Right ventricle myocardium inferior (tissue), 1 donor: ENCODE results near the gene CCDC7. TPM values are rescaled to one million over a fixed set of nuclear protein-coding genes. Genes with fewer than 3 reads are reported as not detected.
"Not testable (repeated sequence)": the region's sequence is repeated elsewhere in the genome, so short reads cannot be mapped to it uniquely, and the experiment has no call there.

ENCODE experiments used
- ATAC-seq: fragments of 200-7000 bp; cut with Tn5 transposase; one replicate; pipeline ENCODE4 v1.9.1; 2020; ENCODE audit warnings: mild to moderate bottlenecking, moderate library complexity
- DNase-seq: peaks from one replicate; pipeline ENCODE4 v3.0.0; 2021; ENCODE audit errors: missing footprints
- intact Hi-C: fragments of 100-400 bp; cut with DNase I; formaldehyde crosslinking; loops from one replicate; pipeline ENCODE4 v1.11.0; 2022
- long read RNA-seq: library from polyadenylated mRNA; unstranded; transcript quantifications from one replicate; pipeline ENCODE4 v2.0.0, GENCODE V29; 2021
- total RNA-seq: library from RNA; stranded (reverse); fragmentation: NEBNext Ultra II Directional; extraction: Animal tissue kit (Norgen Biotek cat#: 25700); gene quantifications from one replicate; pipeline ENCODE4 v1.2.1, GENCODE V29; 2021
- donor health status: DM: no; HTN: yes; CAD: no; lungs with severe emphysema.

Gene CCDC7
- total RNA-seq: 22.2 TPM
- long read RNA-seq, partial matches to known transcripts: 0 of 1 reads
- long read RNA-seq, other reads (novel, unspliced or antisense): 1 of 1 reads

GRCh38 chr10:32445740-32446535 lies at the start of gene CCDC7:
Gene CCDC7 (plus strand): TSS chr10:32446140. CDS start chr10:32451643, 5,503 bp downstream.
- intact Hi-C loops: loop anchor here (2.0 to 10.0 kb wide), 2 partner anchors 67 to 191 kb away; no protein-coding TSS in a partner anchor
- ATAC-seq (peak; percentile 99), DNase-seq (peak; percentile 93)

GRCh38 chr10:32397163-32397562 lies 48.8 kb upstream of the CCDC7 start:
- DNase-seq, intact Hi-C loops, ATAC-seq: not testable (repeated sequence)

- intact Hi-C loops, DNase-seq, ATAC-seq: not testable (repeated sequence)
These were observed 46.2 kb upstream of the CCDC7 start for GRCh38 chr10:32399720-32400119.

GRCh38 chr10:32400961-32401360 lies 45.0 kb upstream of the CCDC7 start:
- DNase-seq (no peak), ATAC-seq (no peak)
- intact Hi-C loops: no loop called here

- intact Hi-C loops: no loop called here
- DNase-seq (no peak), ATAC-seq (no peak)
These were observed 43.4 kb upstream of the CCDC7 start for GRCh38 chr10:32402499-32402898.

- intact Hi-C loops: no loop called here
- DNase-seq (no peak), ATAC-seq (no peak)
These were observed 42.8 kb upstream of the CCDC7 start for GRCh38 chr10:32403091-32403490.

- intact Hi-C loops: no loop called here
- ATAC-seq: peak; percentile 77
- no peak for DNase-seq
These were observed 37.2 kb upstream of the CCDC7 start for GRCh38 chr10:32408690-32409089.

- DNase-seq: no peak
These were observed 36.2 kb upstream of the CCDC7 start for GRCh38 chr10:32409741-32410140.

GRCh38 chr10:32410569-32410968 lies 35.4 kb upstream of the CCDC7 start:
- ATAC-seq (no peak), DNase-seq (no peak)
- intact Hi-C loops: no loop called here

More at GRCh38 chr10:32409741-32410140, 36.2 kb upstream of the CCDC7 start:
- no peak for ATAC-seq
- intact Hi-C loops: no loop called here

GRCh38 chr10:32411797-32412498 lies 34.0 kb upstream of the CCDC7 start:
- DNase-seq: no peak

GRCh38 chr10:32412499-32412853 lies 33.5 kb upstream of the CCDC7 start:
- intact Hi-C loops: no loop called here
- ATAC-seq (no peak), DNase-seq (no peak)

More at GRCh38 chr10:32411797-32412498, 34.0 kb upstream of the CCDC7 start:
- intact Hi-C loops: no loop called here
- ATAC-seq: no peak

GRCh38 chr10:32413513-32413912 lies 32.4 kb upstream of the CCDC7 start:
- ATAC-seq (no peak), DNase-seq (no peak)
- intact Hi-C loops: no loop called here

GRCh38 chr10:32415361-32415760 lies 30.6 kb upstream of the CCDC7 start:
- ATAC-seq (no peak), DNase-seq (no peak)
- intact Hi-C loops: no loop called here

GRCh38 chr10:32417911-32418547 lies 27.9 kb upstream of the CCDC7 start:
- peak; percentile 62 for ATAC-seq
- intact Hi-C loops: no loop called here

GRCh38 chr10:32418572-32418971 lies 27.4 kb upstream of the CCDC7 start:
- ATAC-seq (no peak), DNase-seq (no peak)
- intact Hi-C loops: no loop called here

More at GRCh38 chr10:32417911-32418547, 27.9 kb upstream of the CCDC7 start:
- no peak for DNase-seq

- DNase-seq (no peak), ATAC-seq (no peak)
- intact Hi-C loops: no loop called here
These were observed 26.3 kb upstream of the CCDC7 start for GRCh38 chr10:32419615-32420014.

- intact Hi-C loops: no loop called here
- ATAC-seq: no peak
These were observed 19.8 kb upstream of the CCDC7 start for GRCh38 chr10:32426186-32426585.

GRCh38 chr10:32433542-32433941 lies 12.4 kb upstream of the CCDC7 start:
- no peak for ATAC-seq
- intact Hi-C loops: no loop called here
- no peak for DNase-seq

More at GRCh38 chr10:32426186-32426585, 19.8 kb upstream of the CCDC7 start:
- DNase-seq: no peak

- no peak for ATAC-seq
- DNase-seq: no peak
- intact Hi-C loops: no loop called here
These were observed 9.7 kb upstream of the CCDC7 start for GRCh38 chr10:32436215-32436614.
